ENCODE results near the gene PRKD2.

Gene PRKD2

DNA sequence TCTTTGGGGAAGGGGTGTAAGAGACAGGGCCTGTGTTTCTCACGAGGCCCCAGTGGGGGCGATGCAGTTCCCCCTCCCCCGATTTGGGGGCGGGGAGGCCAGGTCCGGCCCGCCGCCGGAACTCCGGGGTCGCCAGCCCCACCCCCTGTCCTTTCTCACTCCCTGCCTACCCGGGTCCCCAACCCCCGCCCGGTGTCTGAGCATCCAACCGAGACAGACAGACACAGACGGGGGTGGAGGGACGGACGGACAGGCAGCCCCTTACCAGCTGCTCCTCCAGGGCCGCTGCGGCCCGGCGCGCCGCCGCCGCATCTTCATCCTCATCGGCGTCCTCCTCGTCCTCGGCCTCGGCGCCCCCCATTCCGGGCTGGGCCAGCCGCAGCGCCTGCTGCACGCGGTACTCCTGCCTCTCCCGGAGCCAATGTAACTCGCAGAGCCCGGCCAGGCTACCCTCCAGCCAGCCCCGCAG, 56.3 kb downstream of the PRKD2 start:
- no peak overlapping the region for H3K9ac ChIP-seq (ENCODE audit: insufficient read length)
- no peak overlapping the region for H3K27ac ChIP-seq
- TF ChIP-seq EZH2 (IDR thresholded peaks at IDR 0.05), result no peak
- TF ChIP-seq POLR2AphosphoS5 (IDR thresholded peaks at IDR 0.05; ENCODE audit: borderline replicate concordance, low read depth, low read length), result no peak
- TF ChIP-seq FOXP2 (optimal IDR thresholded peaks at IDR 0.05; ENCODE audit: control extremely low read depth, extremely low read length, insufficient read depth), result no peak
- no peaks in the 10 kb centered on the region for H3K9me3 ChIP-seq (ENCODE audit: low read depth, low read length)
- DNase-seq (ENCODE audit: low read depth, low spot score), result no peak
- H3K4me3 ChIP-seq, result peak overlapping the region; percentile 84
- no peaks in the 10 kb centered on the region for H3K36me3 ChIP-seq (ENCODE audit: insufficient read depth, low read length)

DNA sequence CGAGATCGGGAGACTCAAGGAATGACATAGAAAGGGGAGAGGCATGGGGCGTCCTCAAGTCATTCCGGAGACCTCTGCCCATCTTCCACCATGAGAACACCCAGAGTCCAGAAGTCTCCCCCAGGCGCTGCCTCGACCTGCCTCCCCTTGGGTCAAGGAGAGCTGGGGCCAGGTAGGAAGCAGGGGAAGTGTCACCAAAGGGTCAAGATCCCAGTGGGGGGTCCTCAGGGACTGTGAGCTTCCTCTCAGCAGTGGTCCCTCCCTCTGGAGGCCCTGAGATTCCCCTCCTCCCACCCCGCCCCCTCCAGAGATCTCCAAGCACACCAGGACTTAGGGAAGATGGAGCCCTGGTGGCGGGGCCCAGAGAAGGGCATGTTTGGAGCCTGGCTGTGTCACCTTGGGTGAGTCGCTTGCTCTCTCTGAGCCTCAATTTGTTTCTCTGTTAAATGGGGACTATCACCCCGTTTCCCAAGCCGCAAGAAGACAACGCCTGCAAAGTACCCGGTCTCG, 56.9 kb downstream of the PRKD2 start:
- Histone ChIP-seq H3K36me3 (ENCODE audit: insufficient read depth, low read length) (no peaks in the 10 kb centered on the region), H3K9me3 (ENCODE audit: low read depth, low read length) (no peaks in the 10 kb centered on the region), H3K4me3 (peak overlapping the region; percentile 84), H3K9ac (ENCODE audit: insufficient read length) (no peak overlapping the region), H3K27ac (no peak overlapping the region)
- TF ChIP-seq EZH2 (IDR thresholded peaks at IDR 0.05) (no peak), FOXP2 (optimal IDR thresholded peaks at IDR 0.05; ENCODE audit: control extremely low read depth, extremely low read length, insufficient read depth) (no peak), POLR2AphosphoS5 (IDR thresholded peaks at IDR 0.05; ENCODE audit: borderline replicate concordance, low read depth, low read length) (no peak)
- no peak for DNase-seq (ENCODE audit: low read depth, low spot score)

DNA sequence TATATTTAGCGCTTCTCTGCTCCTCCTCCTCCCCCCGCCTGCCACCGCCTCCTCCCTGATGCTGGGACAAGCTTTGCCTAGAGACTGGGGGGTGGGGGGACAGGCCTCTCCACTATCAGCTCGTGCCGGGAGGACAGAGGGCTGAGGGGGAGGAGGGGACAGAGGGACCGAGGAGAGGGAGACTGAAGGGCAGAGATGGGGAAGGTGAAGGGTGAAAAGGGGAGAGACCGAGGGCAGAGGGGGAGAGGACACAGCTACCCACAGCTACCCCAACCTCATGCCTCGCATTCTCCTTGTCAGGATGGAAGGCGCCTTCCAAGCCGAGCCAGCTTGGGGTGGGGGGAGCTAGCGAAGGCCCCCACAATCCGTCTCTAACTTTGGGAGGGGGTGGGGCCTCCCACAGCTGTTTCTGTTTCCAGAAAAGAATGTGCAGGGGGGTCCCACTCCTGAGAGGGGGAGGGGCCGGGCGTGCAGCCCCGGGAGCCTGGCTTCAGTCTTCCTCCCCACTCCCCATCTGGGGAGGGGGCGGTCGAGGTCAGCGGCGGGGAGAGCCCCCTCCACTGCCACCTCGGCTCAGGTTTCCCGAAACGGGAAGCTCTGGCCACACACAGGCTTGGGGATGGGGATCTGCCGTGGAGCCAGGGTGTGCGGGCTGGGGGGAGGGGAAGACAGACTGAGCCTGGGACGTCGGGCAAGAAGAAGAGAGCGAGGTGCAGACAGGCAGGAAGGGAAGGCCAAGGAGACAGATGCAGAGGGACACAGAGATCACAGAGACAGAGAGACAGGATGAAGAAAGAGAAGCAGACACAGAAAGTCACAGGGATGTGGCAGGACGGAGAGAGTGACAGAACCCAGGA, 57.5 kb downstream of the PRKD2 start:
- Histone ChIP-seq H3K9me3 (ENCODE audit: low read depth, low read length) (no peaks in the 10 kb centered on the region), H3K27ac (no peak overlapping the region), H3K4me3 (peak overlapping the region; percentile 84), H3K36me3 (ENCODE audit: insufficient read depth, low read length) (no peaks in the 10 kb centered on the region), H3K9ac (ENCODE audit: insufficient read length) (no peak overlapping the region)
- TF ChIP-seq POLR2AphosphoS5 (IDR thresholded peaks at IDR 0.05; ENCODE audit: borderline replicate concordance, low read depth, low read length), result no peak
- TF ChIP-seq EZH2 (IDR thresholded peaks at IDR 0.05), result no peak
- no peak for DNase-seq (ENCODE audit: low read depth, low spot score)

DNA sequence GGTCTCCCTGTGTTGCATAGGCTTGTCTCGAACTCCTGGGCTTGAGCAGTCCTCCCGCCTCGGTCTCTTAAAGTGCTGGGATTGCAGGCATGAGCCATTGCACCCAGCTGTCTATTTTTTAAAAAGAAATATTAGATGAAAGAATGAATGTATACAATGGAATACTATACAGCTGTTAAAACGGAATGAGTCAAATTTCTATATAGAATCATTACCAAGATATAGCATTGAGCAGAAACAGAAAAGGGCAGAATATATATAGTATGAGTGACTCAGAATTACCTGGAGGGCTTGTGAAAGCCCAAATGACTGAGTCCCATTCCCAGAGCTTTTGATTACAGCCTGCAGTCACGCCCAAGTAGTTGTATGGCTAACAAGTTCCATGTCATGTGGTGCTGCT, 60.4 kb downstream of the PRKD2 start:
- no peak overlapping the region for H3K9ac ChIP-seq (ENCODE audit: insufficient read length)
- H3K4me3 ChIP-seq, result no peak overlapping the region
- H3K9me3 ChIP-seq (ENCODE audit: low read depth, low read length), result no peaks in the 10 kb centered on the region
- TF ChIP-seq FOXP2 (optimal IDR thresholded peaks at IDR 0.05; ENCODE audit: control extremely low read depth, extremely low read length, insufficient read depth), result no peak
- no peak for TF ChIP-seq POLR2AphosphoS5 (IDR thresholded peaks at IDR 0.05; ENCODE audit: borderline replicate concordance, low read depth, low read length)
- no peak for TF ChIP-seq EZH2 (IDR thresholded peaks at IDR 0.05)
- H3K27ac ChIP-seq, result no peak overlapping the region
- H3K36me3 ChIP-seq (ENCODE audit: insufficient read depth, low read length), result no peaks in the 10 kb centered on the region
- DNase-seq (ENCODE audit: low read depth, low spot score), result no peak

DNA sequence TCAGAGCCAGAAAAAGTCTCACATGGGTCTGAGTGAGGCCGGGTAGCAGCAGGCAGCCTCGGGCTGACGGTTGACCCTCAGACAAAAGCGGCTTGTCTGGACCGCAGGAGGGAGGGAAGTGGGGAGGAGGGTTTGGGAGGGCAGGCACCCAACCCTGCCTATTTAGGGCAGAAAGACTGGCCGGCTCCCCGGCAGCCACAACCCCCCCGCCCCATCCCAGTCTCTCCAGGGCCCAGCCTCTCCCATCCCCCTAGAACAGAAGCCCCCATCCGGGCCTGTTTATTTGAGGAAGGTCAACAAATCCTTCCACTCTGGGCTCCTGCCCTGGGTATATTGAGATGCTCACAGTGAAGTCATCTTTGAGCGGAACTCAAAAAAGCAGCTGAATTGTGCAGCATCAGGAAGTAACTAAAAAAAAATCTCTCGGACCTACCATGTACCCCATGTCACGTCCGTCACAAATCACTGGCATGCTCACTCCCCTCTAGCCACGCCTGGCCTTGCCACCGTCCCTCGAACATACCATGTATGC, 62.2 kb downstream of the PRKD2 start:
- H3K9ac ChIP-seq (ENCODE audit: insufficient read length), result no peak overlapping the region

DNA sequence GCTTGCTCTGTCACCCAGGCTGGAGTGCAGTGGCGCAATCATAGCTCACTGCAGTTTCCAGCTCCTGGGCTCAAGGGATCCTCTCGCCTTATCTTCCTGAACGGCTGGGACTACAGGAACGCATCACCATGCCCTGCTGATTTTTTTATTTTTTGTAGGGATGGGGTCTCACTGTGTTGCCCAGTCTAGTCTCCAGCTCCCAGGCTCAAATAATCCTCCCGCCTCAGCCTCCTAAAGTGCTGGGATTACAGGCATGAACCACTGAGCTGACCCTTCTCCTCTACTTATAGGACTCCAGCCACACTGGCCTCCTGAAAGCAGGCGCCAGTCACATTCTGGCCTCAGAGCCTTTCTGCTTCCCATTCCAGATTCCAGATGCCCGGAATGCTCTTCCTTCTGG, 66.5 kb downstream of the PRKD2 start:
- TF ChIP-seq EZH2 (IDR thresholded peaks at IDR 0.05), result no peak
- no peak for TF ChIP-seq POLR2AphosphoS5 (IDR thresholded peaks at IDR 0.05; ENCODE audit: borderline replicate concordance, low read depth, low read length)
- TF ChIP-seq FOXP2 (optimal IDR thresholded peaks at IDR 0.05; ENCODE audit: control extremely low read depth, extremely low read length, insufficient read depth), result no peak
- H3K9ac ChIP-seq (ENCODE audit: insufficient read length), result no peak overlapping the region
- H3K27ac ChIP-seq, result no peak overlapping the region
- no peak for DNase-seq (ENCODE audit: low read depth, low spot score)
- no peaks in the 10 kb centered on the region for H3K36me3 ChIP-seq (ENCODE audit: insufficient read depth, low read length)
- H3K9me3 ChIP-seq (ENCODE audit: low read depth, low read length), result no peaks in the 10 kb centered on the region
- H3K4me3 ChIP-seq, result no peak overlapping the region

More for the DNA sequence above, 62.2 kb downstream of the PRKD2 start:
- Histone ChIP-seq H3K9me3 (ENCODE audit: low read depth, low read length) (no peaks in the 10 kb centered on the region), H3K27ac (no peak overlapping the region), H3K36me3 (ENCODE audit: insufficient read depth, low read length) (no peaks in the 10 kb centered on the region), H3K4me3 (no peak overlapping the region)
- DNase-seq (ENCODE audit: low read depth, low spot score), result no peak
- TF ChIP-seq FOXP2 (optimal IDR thresholded peaks at IDR 0.05; ENCODE audit: control extremely low read depth, extremely low read length, insufficient read depth), result no peak
- no peak for TF ChIP-seq EZH2 (IDR thresholded peaks at IDR 0.05)
- TF ChIP-seq POLR2AphosphoS5 (IDR thresholded peaks at IDR 0.05; ENCODE audit: borderline replicate concordance, low read depth, low read length), result no peak

DNA sequence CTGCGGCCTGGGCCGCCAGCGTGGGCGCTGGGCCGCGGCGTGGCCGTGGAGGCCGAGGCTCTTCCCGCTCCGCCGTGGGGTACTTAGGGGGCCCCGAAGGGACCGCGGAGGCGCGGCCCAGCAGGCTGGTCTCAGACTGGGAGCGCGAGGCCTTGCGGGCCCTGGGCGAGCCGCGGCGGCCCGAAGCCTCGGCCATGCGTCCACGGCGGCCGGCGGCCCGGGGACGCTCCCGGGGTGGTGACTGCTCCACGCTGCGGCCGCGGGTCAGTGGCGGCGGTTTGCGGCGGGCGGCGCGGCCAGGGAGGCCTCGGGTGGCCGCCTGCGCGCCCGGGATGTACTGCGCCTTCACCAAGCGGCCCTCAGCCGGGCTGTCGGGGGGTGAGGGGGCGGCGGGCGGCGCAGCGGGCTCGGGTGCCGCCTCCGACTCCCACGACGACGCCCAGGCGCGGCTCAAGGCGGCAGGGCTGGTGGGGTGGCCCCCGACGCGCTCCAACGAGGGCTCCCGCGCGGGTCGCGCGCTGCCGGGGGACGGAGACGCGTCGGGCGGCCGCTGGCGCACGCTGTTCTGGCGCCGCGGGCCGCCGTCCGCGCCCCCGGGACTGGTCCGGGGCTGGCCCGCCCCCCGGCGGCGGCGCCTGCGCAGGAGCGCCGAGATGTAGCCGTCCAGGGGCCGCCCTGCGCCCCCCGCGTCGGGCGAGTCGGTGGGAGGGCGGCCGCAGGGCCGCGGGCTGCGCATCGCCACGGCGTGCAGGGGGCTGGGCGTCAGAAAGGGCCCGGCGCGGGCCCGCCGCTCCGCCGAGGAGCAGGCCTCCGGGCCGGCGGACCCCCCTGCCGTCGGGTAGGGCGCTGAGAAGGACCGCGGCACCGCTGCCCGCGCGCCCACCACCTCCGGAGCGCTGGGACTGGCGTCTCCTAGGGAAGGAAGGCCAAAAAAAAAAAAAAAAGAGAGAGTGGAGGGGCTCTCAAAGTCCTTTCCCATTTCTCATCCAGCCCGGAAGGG, 67.7 kb downstream of the PRKD2 start:
- Histone ChIP-seq H3K4me3 (no peak overlapping the region), H3K27ac (no peak overlapping the region), H3K9me3 (ENCODE audit: low read depth, low read length) (no peaks in the 10 kb centered on the region), H3K9ac (ENCODE audit: insufficient read length) (no peak overlapping the region), H3K36me3 (ENCODE audit: insufficient read depth, low read length) (no peaks in the 10 kb centered on the region)
- TF ChIP-seq FOXP2 (optimal IDR thresholded peaks at IDR 0.05; ENCODE audit: control extremely low read depth, extremely low read length, insufficient read depth) (no peak), POLR2AphosphoS5 (IDR thresholded peaks at IDR 0.05; ENCODE audit: borderline replicate concordance, low read depth, low read length) (no peak), EZH2 (IDR thresholded peaks at IDR 0.05) (no peak)
- no peak for DNase-seq (ENCODE audit: low read depth, low spot score)
